HEK293 (cell line): ENCODE data around the gene PWWP2A.

Experiments used
- CTCF ChIP-seq: fragments of 450-650 bp; formaldehyde crosslinking; IDR thresholded peaks from 2 replicates; pipeline ENCODE4 v1.5.1; 2016; ENCODE audit warnings: missing biosample characterization, missing genetic modification characterization
- KLF1 ChIP-seq: fragments of 450-650 bp; formaldehyde crosslinking; IDR thresholded peaks from 2 replicates; pipeline ENCODE4 v1.5.1; 2016; ENCODE audit warnings: missing biosample characterization, missing genetic modification characterization
- MEIS1 ChIP-seq: sonication (generic); formaldehyde crosslinking; IDR thresholded peaks from 2 replicates; pipeline ENCODE4 v1.8.1; 2022; ENCODE audit warnings: missing genetic modification reagents, mild to moderate bottlenecking, borderline replicate concordance
- ZBTB10 ChIP-seq: fragments of 450-650 bp; formaldehyde crosslinking; IDR thresholded peaks from 2 replicates; pipeline ENCODE4 v1.5.1; 2016; ENCODE audit warnings: missing biosample characterization, missing genetic modification characterization
- ZBTB49 ChIP-seq: fragments of 450-650 bp; formaldehyde crosslinking; IDR thresholded peaks from 2 replicates; pipeline ENCODE4 v1.5.1; 2016; ENCODE audit warnings: missing biosample characterization, missing genetic modification characterization, low read depth
- ZNF623 ChIP-seq: fragments of 450-650 bp; formaldehyde crosslinking; IDR thresholded peaks from 2 replicates; pipeline ENCODE4 v1.5.1; 2016; ENCODE audit warnings: missing biosample characterization, missing genetic modification characterization

- TF ChIP-seq CTCF (tag by site-specific recombination) (no peak), KLF1 (tag by site-specific recombination) (no peak), MEIS1 (CRISPR knock-in tag) (no peak), ZBTB49 (tag by site-specific recombination) (no peak), ZNF623 (tag by site-specific recombination) (no peak), ZBTB10 (tag by site-specific recombination) (no peak)
Observed at GRCh38 chr5:160048131-160048530, 71.1 kb downstream of the PWWP2A start.
